ENCODE results near the gene SLC22A1. TPM values are rescaled to one million over a fixed set of nuclear protein-coding genes. Genes with fewer than 3 reads are reported as not detected.
A peak's percentile ranks its signal among the peaks of the same experiment; 100 is the strongest.

Gene SLC22A1
- total and polyA plus RNA-seq, 4 donors: 0.72 to 2.5 (median 1.3) TPM

DNA sequence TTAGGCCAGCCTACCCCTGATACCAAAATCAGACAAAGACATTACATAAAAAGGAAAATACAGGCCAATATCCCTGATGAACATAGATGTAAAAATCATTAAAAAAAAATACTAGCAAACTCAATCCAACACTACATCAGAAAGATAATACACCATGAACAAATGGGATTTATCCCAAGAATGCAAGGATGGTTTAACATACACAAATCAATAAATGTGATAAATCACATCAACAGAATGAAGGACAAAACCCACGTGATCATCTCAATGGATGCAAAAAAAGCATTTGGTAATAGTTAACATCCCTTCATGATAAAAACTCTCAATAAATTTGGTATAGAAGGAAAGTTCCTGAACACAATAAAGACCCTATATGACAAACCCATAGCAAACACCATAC, 73.2 kb downstream of the SLC22A1 start:
- Histone ChIP-seq H3K4me1 (ENCODE audit: control insufficient read depth in 5 of 5, insufficient read depth in 5 of 5, low read length in 5 of 5) (no peaks in the 10 kb centered on the region), H3K27ac (ENCODE audit: low read depth in 1 of 2, low read length in 1 of 2) (no peak overlapping the region), H3K4me3 (no peak overlapping the region), H3K36me3 (ENCODE audit: control insufficient read depth in 4 of 4, insufficient read depth in 4 of 4, low read length in 4 of 4) (no peaks in the 10 kb centered on the region), H3K9me3 (ENCODE audit: control insufficient read depth in 4 of 4, insufficient read depth in 3 of 4, low read length in 3 of 4) (peaks cover 0 to 9% (median 4%) of the 10 kb centered on the region in 4 donors), H3K27me3 (ENCODE audit: control insufficient read depth in 3 of 3, insufficient read depth in 3 of 3, low read length in 2 of 3) (no peaks in the 10 kb centered on the region), H3K9ac (ENCODE audit: insufficient read depth in 1 of 2, low read length in 2 of 2) (no peak overlapping the region)
- TF ChIP-seq, protein P1, sequence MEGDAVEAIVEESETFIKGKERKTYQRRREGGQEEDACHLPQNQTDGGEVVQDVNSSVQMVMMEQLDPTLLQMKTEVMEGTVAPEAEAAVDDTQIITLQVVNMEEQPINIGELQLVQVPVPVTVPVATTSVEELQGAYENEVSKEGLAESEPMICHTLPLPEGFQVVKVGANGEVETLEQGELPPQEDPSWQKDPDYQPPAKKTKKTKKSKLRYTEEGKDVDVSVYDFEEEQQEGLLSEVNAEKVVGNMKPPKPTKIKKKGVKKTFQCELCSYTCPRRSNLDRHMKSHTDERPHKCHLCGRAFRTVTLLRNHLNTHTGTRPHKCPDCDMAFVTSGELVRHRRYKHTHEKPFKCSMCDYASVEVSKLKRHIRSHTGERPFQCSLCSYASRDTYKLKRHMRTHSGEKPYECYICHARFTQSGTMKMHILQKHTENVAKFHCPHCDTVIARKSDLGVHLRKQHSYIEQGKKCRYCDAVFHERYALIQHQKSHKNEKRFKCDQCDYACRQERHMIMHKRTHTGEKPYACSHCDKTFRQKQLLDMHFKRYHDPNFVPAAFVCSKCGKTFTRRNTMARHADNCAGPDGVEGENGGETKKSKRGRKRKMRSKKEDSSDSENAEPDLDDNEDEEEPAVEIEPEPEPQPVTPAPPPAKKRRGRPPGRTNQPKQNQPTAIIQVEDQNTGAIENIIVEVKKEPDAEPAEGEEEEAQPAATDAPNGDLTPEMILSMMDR (IDR thresholded peaks at IDR 0.05; ENCODE audit: control extremely low read depth, extremely low read depth): no peak
- ATAC-seq (ENCODE audit: insufficient read depth, low FRiP score) (no peak), DNase-seq (no peak)
- WGBS, 2 donors: 73 to 88% methylated on average over 1 of the region's 1 CpG

DNA sequence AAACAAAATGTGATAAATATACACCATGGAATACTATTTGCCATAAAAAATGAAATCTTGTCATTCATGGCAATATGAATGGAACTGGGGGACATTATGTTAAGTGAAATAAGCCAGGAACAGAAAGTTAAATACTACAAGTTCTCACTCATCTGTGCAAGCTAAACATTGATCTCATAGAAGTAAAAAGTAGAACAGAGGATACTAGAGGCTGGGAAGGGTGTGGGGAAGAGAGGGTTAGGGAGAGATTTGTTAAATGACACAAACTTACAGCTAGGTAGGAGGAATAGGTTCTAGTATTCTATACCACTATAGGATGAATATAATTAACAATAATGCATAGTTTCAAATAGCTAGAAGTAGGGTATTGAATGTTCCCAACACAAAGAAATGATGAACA, 76.0 kb downstream of the SLC22A1 start:
- no peak overlapping the region for H3K27ac ChIP-seq (ENCODE audit: low read depth in 1 of 2, low read length in 1 of 2)
- H3K9ac ChIP-seq (ENCODE audit: insufficient read depth in 1 of 2, low read length in 2 of 2): no peak overlapping the region
- H3K4me3 ChIP-seq: no peak overlapping the region
- H3K27me3 ChIP-seq (ENCODE audit: control insufficient read depth in 3 of 3, insufficient read depth in 3 of 3, low read length in 2 of 3): no peaks in the 10 kb centered on the region
- H3K9me3 ChIP-seq (ENCODE audit: control insufficient read depth in 4 of 4, insufficient read depth in 3 of 4, low read length in 3 of 4): peaks cover 0 to 6% (median 1%) of the 10 kb centered on the region in 4 donors
- H3K4me1 ChIP-seq (ENCODE audit: control insufficient read depth in 5 of 5, insufficient read depth in 5 of 5, low read length in 5 of 5): no peaks in the 10 kb centered on the region
- TF ChIP-seq, protein P1 (IDR thresholded peaks at IDR 0.05; ENCODE audit: control extremely low read depth, extremely low read depth): no peak
- ATAC-seq (ENCODE audit: insufficient read depth, low FRiP score) (no peak), DNase-seq (no peak)
- no peaks in the 10 kb centered on the region for H3K36me3 ChIP-seq (ENCODE audit: control insufficient read depth in 4 of 4, insufficient read depth in 4 of 4, low read length in 4 of 4)

DNA sequence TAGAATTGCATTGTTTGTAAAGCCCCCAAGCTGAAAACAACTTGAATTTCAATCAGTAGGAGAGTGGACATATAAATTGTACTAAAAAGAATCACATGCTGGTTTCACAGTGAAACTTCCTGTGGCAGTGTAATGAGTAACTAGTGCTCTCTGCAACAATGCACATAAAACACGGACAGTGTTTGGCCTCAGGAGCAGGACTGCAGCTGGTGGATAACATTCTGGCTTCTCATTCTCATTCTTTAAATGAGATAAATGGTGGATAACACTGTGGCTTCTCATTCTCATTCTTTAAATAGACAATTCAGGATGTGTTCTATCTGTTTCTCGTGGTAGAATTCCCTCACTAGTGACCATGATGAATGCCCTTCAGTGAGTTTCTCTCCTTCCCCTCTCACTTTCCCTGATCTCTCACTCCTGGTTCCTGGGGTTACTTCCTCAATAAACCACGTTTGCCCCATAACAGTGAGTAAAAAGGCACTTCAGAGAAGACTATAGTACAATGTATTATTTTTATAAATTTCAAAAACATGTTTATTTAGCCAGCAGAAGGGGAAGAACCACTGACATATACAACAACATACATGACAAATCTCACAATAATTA, 77.1 kb downstream of the SLC22A1 start:
- peaks cover 0 to 4% (median 0%) of the 10 kb centered on the region in 4 donors for H3K9me3 ChIP-seq (ENCODE audit: control insufficient read depth in 4 of 4, insufficient read depth in 3 of 4, low read length in 3 of 4)
- no peak overlapping the region for H3K9ac ChIP-seq (ENCODE audit: insufficient read depth in 1 of 2, low read length in 2 of 2)
- ATAC-seq (ENCODE audit: insufficient read depth, low FRiP score) (no peak), DNase-seq (peak in 1 of 3 donors; percentile 14)
- TF ChIP-seq, protein P1 (IDR thresholded peaks at IDR 0.05; ENCODE audit: control extremely low read depth, extremely low read depth): no peak
- no peak overlapping the region for H3K27ac ChIP-seq (ENCODE audit: low read depth in 1 of 2, low read length in 1 of 2)
- no peak overlapping the region for H3K4me3 ChIP-seq
- H3K36me3 ChIP-seq (ENCODE audit: control insufficient read depth in 4 of 4, insufficient read depth in 4 of 4, low read length in 4 of 4): no peaks in the 10 kb centered on the region
- WGBS, 2 donors: 13 to 15% methylated on average over 3 of the region's 3 CpGs
- H3K27me3 ChIP-seq (ENCODE audit: control insufficient read depth in 3 of 3, insufficient read depth in 3 of 3, low read length in 2 of 3): no peaks in the 10 kb centered on the region
- H3K4me1 ChIP-seq (ENCODE audit: control insufficient read depth in 5 of 5, insufficient read depth in 5 of 5, low read length in 5 of 5): no peaks in the 10 kb centered on the region

DNA sequence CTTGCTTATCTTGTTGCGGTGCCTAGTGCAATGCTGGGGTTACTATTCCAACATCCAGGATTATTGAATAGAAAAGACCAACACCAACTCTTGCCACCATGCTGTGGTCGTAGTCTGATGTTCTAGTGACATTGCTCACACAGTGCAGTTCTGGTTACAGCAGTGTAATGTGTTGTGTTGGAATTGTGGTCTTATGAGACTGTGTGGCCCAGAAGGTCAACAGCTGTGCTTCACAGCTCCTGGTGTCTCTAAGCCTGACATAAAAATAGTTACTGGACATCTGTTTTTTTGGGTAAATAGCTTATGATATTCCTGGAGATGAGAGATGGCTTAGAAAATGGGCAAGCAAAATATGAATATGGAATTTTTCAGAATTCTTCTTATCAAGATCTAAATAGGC, 79.4 kb downstream of the SLC22A1 start:
- Histone ChIP-seq H3K9me3 (ENCODE audit: control insufficient read depth in 4 of 4, insufficient read depth in 3 of 4, low read length in 3 of 4) (no peaks in the 10 kb centered on the region), H3K27me3 (ENCODE audit: control insufficient read depth in 3 of 3, insufficient read depth in 3 of 3, low read length in 2 of 3) (no peaks in the 10 kb centered on the region), H3K4me3 (no peak overlapping the region), H3K4me1 (ENCODE audit: control insufficient read depth in 5 of 5, insufficient read depth in 5 of 5, low read length in 5 of 5) (no peaks in the 10 kb centered on the region), H3K27ac (ENCODE audit: low read depth in 1 of 2, low read length in 1 of 2) (no peak overlapping the region), H3K36me3 (ENCODE audit: control insufficient read depth in 4 of 4, insufficient read depth in 4 of 4, low read length in 4 of 4) (no peaks in the 10 kb centered on the region), H3K9ac (ENCODE audit: insufficient read depth in 1 of 2, low read length in 2 of 2) (no peak overlapping the region)
- DNase-seq (no peak), ATAC-seq (ENCODE audit: insufficient read depth, low FRiP score) (no peak)
- WGBS, 2 donors: 87 to 90% methylated on average over 2 of the region's 2 CpGs
- TF ChIP-seq, protein P1 (IDR thresholded peaks at IDR 0.05; ENCODE audit: control extremely low read depth, extremely low read depth): no peak
